HG02763 (cell line): ENCODE results near the gene ZNF835.
"Not testable (repeated sequence)": the region's sequence is repeated elsewhere in the genome, so short reads cannot be mapped to it uniquely, and the experiment has no call there.

Experiments used
- ATAC-seq: cut with Tn5 transposase; IDR thresholded peaks from one replicate; pipeline ENCODE4 v1.9.1; 2021; ENCODE audit warnings: mild to moderate bottlenecking, moderate library complexity; ENCODE audit not compliant: unreplicated experiment

Gene ZNF835

DNA sequence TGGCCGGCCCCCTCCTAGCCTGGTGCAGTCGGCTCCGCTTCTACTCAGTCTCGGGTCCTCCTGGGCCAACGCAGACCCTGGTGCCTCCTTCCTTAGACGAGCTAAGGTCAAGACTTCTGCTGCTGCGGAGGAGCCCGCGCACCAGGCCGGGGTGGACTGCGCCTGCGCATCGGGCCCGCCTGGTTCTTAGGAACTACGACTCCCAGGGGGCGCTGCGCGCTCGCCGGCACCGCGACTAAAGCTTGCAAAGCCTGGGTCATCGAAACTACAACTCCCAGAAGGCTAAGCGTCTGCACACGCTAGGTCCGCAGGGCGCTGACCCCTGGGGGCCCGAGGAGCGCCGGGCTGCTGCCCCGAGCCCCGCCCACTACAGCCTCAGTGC, at the start of gene ZNF835:
TSS of gene ZNF835 (minus strand) at position 145 of the 382 bp plus-strand sequence. CDS start 6,559 bp downstream, outside the sequence.
- ATAC-seq: no peak

GRCh38 chr19:56720281-56720680, 48.7 kb upstream of the ZNF835 start:
- no peak for ATAC-seq

- no peak for ATAC-seq
Measured at GRCh38 chr19:56718231-56718630, 46.7 kb upstream of the ZNF835 start.

DNA sequence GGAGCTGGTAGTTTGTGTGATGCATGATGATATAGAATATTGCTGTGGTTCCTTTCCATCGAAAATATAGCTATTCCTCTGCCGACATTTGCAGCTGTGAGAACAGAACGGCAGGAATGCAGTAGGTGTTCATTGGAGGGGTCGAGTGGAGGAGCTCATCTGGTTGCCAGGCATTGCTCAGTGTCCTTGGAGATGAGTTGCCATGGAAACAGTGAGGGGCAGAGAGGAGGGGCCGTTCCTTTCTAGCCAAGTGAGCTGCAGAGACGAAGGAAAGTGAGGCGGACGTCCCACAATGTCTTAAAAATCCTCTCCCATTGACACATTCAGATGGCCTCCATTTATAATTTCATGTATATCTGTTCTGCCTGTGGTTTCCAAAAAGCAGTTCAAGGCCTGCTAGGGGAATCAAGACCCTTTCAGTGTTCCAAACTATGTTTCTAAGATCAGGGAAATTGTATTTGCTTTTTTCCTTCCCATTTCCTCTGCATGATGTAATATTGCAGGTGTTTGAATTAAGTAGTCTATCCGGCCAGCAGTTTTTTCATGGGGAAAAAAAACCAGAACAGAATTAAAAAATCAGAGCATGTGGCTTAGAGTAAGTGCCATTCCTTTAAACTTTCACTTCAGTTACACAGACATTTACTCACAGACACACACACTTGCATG, 41.2 kb upstream of the ZNF835 start:
- no peak for ATAC-seq

DNA sequence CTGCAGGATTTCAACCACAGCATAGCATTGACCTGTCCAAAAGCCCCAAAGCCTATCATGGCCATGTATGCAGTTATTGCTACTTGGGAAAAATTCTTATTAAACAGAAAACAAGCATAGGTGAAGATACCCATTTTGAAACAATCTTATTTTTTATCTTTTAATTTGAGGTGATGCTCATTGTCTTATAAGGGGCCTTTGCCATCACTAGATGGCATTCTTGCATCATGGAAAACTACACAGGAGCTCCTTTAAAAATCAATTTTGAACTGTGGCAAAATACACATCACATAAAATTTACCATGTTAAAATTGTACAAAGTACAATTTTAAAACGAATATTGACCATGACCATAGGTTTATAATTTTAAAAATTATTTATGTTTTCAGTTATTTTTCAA, 38.9 kb upstream of the ZNF835 start:
- ATAC-seq: no peak

- no peak for ATAC-seq
Measured at GRCh38 chr19:56707821-56708220, 36.3 kb upstream of the ZNF835 start.

GRCh38 chr19:56705939-56706338, 34.4 kb upstream of the ZNF835 start:
- no peak for ATAC-seq

DNA sequence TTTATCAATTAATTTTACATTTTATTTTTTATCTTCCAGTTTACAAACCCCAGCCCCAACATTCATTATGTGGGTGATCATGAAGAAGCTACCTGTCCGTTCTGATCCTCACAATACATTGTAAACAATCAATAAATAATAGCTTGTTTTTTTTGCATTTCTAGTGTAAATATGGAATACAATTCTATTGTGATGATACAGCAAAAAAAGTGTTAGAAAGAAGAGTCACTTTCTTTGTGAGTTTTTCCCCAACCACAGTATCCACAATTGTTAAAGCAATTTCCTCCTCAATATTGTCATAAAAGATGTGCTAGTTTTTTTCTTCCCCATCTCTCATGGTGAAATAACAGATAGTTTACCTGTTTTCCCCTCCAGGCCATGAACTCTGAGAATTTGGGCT, 30.3 kb upstream of the ZNF835 start:
- ATAC-seq: no peak

- ATAC-seq: no peak
Measured at GRCh38 chr19:56699552-56699951, 28.0 kb upstream of the ZNF835 start.

GRCh38 chr19:56692206-56692895, 20.8 kb upstream of the ZNF835 start:
- no peak for ATAC-seq

GRCh38 chr19:56690670-56691069, 19.1 kb upstream of the ZNF835 start:
- no peak for ATAC-seq

GRCh38 chr19:56689198-56689597, 17.6 kb upstream of the ZNF835 start:
- no peak for ATAC-seq

GRCh38 chr19:56687031-56687430, 15.5 kb upstream of the ZNF835 start:
- no peak for ATAC-seq

DNA sequence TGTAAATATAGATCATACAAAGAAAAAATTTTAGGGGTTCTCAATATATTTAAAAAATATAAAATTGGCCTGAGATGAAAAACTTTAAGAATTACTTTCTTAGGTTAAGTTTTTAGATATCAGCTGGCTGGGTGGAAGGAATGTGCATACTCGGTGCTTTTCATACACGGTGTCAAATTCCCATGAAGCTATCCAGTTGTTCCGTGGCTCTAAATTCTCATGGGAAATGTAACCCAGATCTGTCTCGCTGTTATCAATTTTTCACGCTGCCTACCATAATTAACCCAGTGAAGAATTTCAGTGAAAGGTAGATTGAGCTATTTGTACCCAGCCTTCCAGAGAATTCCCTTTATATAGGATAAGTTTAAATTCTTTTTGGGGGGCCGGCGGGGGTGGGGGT, 11.6 kb upstream of the ZNF835 start:
- no peak for ATAC-seq

- ATAC-seq: no peak
Measured at GRCh38 chr19:56681702-56682101, 10.1 kb upstream of the ZNF835 start.

DNA sequence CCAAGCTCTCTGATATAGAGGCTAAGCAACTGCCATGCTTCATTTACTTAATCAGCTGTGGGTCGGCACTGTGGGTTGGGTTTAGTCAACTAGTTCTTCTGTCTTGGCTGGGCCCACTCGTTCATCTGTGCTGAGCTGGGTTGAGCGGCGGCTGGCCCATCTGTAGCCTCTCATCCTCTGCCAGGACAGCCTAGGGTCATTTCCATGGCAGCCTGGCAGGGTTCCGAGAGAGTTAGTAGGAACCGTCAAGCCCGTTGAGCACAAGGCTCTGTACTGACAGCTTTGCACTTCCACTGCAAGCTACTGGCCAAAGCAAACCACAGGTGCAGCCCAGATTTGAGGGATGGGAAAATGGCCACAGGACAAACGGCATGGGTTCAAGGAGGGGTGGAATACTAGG, 6.6 kb upstream of the ZNF835 start:
- no peak for ATAC-seq

DNA sequence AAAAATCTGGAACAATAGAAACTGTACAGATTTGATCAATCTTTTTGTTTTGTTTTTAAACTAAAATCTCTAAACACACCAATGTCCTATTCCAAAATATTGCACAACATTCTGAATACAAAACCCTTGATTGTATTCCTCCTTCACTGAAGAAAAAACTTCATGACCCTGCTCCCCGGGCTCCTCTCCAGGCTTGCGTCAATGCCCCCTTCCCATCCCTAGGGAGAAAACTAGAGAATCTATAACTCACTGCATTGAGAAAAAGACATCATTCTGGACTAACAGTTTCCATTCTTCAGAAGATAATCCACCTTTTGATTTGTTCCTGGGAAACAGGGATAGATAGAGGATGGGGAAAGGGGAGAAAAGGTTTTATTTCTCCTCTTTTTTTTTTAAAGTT, 1.1 kb upstream of the ZNF835 start:
- ATAC-seq: not testable (repeated sequence)

DNA sequence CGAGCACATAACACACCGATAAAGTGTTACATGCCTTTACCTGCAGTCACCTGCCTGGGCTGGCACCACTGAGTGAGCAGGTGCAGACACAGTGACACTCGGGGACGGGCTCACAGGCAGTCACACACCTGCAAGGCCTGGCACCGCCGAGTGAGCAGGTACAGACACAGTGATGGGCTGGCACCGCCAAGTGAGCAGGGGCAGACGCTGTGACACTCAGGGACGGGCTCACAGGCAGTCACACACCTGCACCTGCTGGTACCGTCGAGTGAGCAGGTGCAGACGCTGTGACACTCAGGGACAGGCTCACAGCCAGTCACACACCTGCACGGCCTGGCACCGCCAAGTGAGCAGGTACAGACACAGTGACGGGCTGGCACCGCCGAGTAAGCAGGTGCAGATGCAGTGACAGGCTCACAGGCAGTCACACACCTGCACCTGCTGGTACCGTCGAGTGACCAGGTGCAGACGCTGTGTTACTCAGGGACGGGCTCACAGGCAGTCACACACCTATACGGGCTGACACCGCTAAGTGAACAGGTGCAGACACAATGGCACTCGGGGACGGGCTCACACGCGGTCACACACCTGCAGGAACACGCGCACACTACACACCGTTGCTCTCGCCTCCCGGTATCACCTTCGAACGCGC, 470 bp downstream of the ZNF835 start:
- no peak for ATAC-seq

GRCh38 chr19:56670401-56670960, 1.1 kb downstream of the ZNF835 start:
- no peak for ATAC-seq

GRCh38 chr19:56668676-56669075, 2.9 kb downstream of the ZNF835 start:
- ATAC-seq: no peak

DNA sequence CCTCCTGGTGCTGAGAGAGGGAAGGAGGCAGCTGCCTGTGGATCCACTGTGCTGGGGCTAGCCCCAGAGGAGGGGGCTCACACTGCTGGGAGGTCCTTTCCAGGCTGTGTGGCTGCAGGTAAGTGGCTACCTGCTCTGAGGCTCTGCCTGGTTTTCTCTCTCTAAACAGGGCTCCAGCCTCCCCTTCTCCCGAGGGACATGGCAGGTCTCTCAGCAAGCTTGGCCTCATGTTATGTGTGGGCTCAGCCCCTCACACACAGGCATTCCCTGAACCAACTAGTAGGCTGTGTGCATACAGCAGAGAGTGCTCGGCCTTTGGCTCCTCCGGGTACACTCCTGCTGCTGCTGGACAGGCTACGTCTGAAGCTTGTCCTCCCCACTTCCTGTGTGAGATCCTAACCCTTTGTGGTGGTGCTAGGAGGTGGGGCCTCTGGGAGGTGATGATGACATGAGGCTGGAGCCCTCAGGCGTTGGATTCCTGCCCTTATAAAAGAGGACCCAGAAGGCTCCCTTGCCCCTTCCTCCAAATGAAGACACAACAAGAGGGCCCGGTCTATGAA, 4.2 kb downstream of the ZNF835 start:
- ATAC-seq: no peak

GRCh38 chr19:56664511-56664910, 7.0 kb downstream of the ZNF835 start:
- no peak for ATAC-seq
